Liver (tissue), 3 donors: Measurements from ENCODE around the gene UMAD1.

ENCODE experiments used
- ATF3 ChIP-seq: IDR thresholded peaks from 2 replicates; pipeline ENCODE4 v1.6.1; 2016; ENCODE audit warnings: antibody characterized with exemption
- CTCF ChIP-seq: fragments of 150-350 bp; IDR thresholded peaks from 2 replicates; pipeline ENCODE4 v1.5.1; 2017; ENCODE audit warnings: improper control_type of control experiment, low read depth, low read length; ENCODE audit not compliant: missing input control
- HNF4G ChIP-seq: IDR thresholded peaks from 2 replicates; pipeline ENCODE4 v1.6.1; 2016; ENCODE audit warnings: antibody characterized with exemption
- JUND ChIP-seq, 2 donors: IDR thresholded peaks; 2 replicates each; pipeline ENCODE4 v1.6.1; 2016; ENCODE audit warnings: antibody characterized with exemption in 2 of 2
- MAX ChIP-seq: IDR thresholded peaks from 2 replicates; pipeline ENCODE4 v1.6.1; 2016; ENCODE audit warnings: antibody characterized with exemption
- RAD21 ChIP-seq, 2 donors: IDR thresholded peaks; 2 replicates each; pipeline ENCODE4 v1.6.1; 2016; ENCODE audit warnings: antibody characterized with exemption in 2 of 2, mild to moderate bottlenecking in 2 of 2
- RXRA ChIP-seq, 2 donors: IDR thresholded peaks; 2 replicates each; pipeline ENCODE4 v1.6.1; 2017 to 2018; ENCODE audit warnings: antibody characterized with exemption in 2 of 2, mild to moderate bottlenecking in 1 of 2
- TAF1 ChIP-seq: conservative IDR thresholded peaks from 2 replicates; pipeline ENCODE4 v1.6.1; 2016; ENCODE audit warnings: antibody characterized with exemption, mild to moderate bottlenecking
- YY1 ChIP-seq: IDR thresholded peaks from 2 replicates; pipeline ENCODE4 v1.6.1; 2016; ENCODE audit warnings: antibody characterized with exemption, mild to moderate bottlenecking
- donor health status: healthy.
- donor health status: healthy.

- TF ChIP-seq CTCF (no peak), YY1 (no peak), HNF4G (no peak), MAX (no peak), RAD21 (IDR thresholded peaks at IDR 0.05) (no peak), ATF3 (no peak), JUND (IDR thresholded peaks at IDR 0.05) (no peak), TAF1 (no peak), RXRA (IDR thresholded peaks at IDR 0.05) (no peak)
Measured at GRCh38 chr7:7785344-7785973, 144.9 kb downstream of the UMAD1 start.
